Tibial nerve (tissue), 4 donors: ENCODE results near the gene CAPZA2.

Experiments used
- CTCF ChIP-seq, 5 experiments: fragments of 200-600 bp in 3 of 5; fragments of 450-650 bp in 2 of 5; sonication (generic) in 3 of 5; IDR thresholded peaks; one replicate each; pipeline ENCODE4 v1.5.1; 2016 to 2019; ENCODE audit warnings: antibody characterized with exemption in 5 of 5, mild to moderate bottlenecking in 3 of 5, moderate library complexity in 2 of 5
- EP300 ChIP-seq, 2 donors: sonication (generic); formaldehyde crosslinking; IDR thresholded peaks; one replicate each; pipeline ENCODE4 v1.6.1; 2017; ENCODE audit warnings: antibody characterized with exemption in 2 of 2, mild to moderate bottlenecking in 1 of 2
- POLR2A ChIP-seq, 2 donors: fragments of 450-650 bp; IDR thresholded peaks; one replicate each; pipeline ENCODE4 v1.6.1; 2017; ENCODE audit warnings: antibody characterized with exemption in 2 of 2, mild to moderate bottlenecking in 2 of 2, moderate library complexity in 2 of 2

GRCh38 chr7:116871061-116871700, 8.8 kb downstream of the CAPZA2 start:
- no peak for TF ChIP-seq CTCF (IDR thresholded peaks at IDR 0.05)
- TF ChIP-seq EP300 (IDR thresholded peaks at IDR 0.05): no peak
- no peak for TF ChIP-seq POLR2A (IDR thresholded peaks at IDR 0.05)
